BLaER1 treated with 17β-estradiol and CSF1 and Interleukin-3, amounts not matched to agents 10 nM and 100 nM (cell line): Measurements from ENCODE around the gene ZCCHC7.
A peak's percentile ranks its signal among the peaks of the same experiment; 100 is the strongest.

ENCODE experiments used
- H3K27ac ChIP-seq, 11 experiments: shearing (Covaris generic); formaldehyde crosslinking; 2 replicates each; pipeline ENCODE4 v1.8.1; 2022
- H3K27me3 ChIP-seq, 11 experiments: shearing (Covaris generic); formaldehyde crosslinking; 2 replicates each; pipeline ENCODE4 v1.8.1; 2022
- H3K36me3 ChIP-seq, 11 experiments: shearing (Covaris generic); formaldehyde crosslinking; 2 replicates each; pipeline ENCODE4 v1.8.1; 2022
- H3K4me1 ChIP-seq, 10 experiments: shearing (Covaris generic); formaldehyde crosslinking; 2 replicates each; pipeline ENCODE4 v1.8.1; 2022
- H3K4me2 ChIP-seq, 11 experiments: shearing (Covaris generic); formaldehyde crosslinking; 2 replicates each; pipeline ENCODE4 v1.8.1; 2022
- H3K4me3 ChIP-seq, 10 experiments: shearing (Covaris generic); formaldehyde crosslinking; 2 replicates each; pipeline ENCODE4 v1.8.1; 2022
- H3K9ac ChIP-seq, 11 experiments: shearing (Covaris generic); formaldehyde crosslinking; 2 replicates each; pipeline ENCODE4 v1.8.1; 2022
- H3K9me3 ChIP-seq, 11 experiments: shearing (Covaris generic); formaldehyde crosslinking; replicated peaks in 1 of 11; 2 replicates each; pipeline ENCODE4 v1.8.1; 2022
- H4K20me1 ChIP-seq, 11 experiments: shearing (Covaris generic); formaldehyde crosslinking; 2 replicates each; pipeline ENCODE4 v1.8.1; 2022
- Cebpa-rat ChIP-seq, 11 experiments: shearing (Covaris generic); IDR thresholded peaks; 2 replicates each; pipeline ENCODE4 v1.8.1; 2022

The ZCCHC7 gene

GRCh38 chr9:37342493-37342892 is 222.1 kb downstream of the ZCCHC7 start:
- Histone ChIP-seq H3K36me3 (peaks cover 0 to 88% (median 72%) of the 10 kb centered on the region in 11 experiments; a peak in 16 of 22 replicates), H3K27ac (peak overlapping the region in 1 of 11 experiments; percentile 15; a peak in 1 of 22 replicates), H3K4me3 (no peak overlapping the region), H3K27me3 (no peaks in the 10 kb centered on the region), H3K9me3 (no peaks in the 10 kb centered on the region), H3K4me2 (no peak overlapping the region), H3K4me1 (peaks cover 29 to 51% (median 44%) of the 10 kb centered on the region in 10 experiments), H4K20me1 (peaks cover 0 to 99% (median 9%) of the 10 kb centered on the region in 11 experiments; a peak in 10 of 22 replicates), H3K9ac (no peak overlapping the region)
- TF ChIP-seq Cebpa-rat (IDR thresholded peaks at IDR 0.05): no peak

GRCh38 chr9:37342895-37343294 is 222.5 kb downstream of the ZCCHC7 start:
- peaks cover 0 to 99% (median 9%) of the 10 kb centered on the region in 11 experiments; a peak in 10 of 22 replicates for H4K20me1 ChIP-seq
- H3K9ac ChIP-seq: no peak overlapping the region
- no peak for TF ChIP-seq Cebpa-rat (IDR thresholded peaks at IDR 0.05)
- H3K27ac ChIP-seq: no peak overlapping the region
- no peaks in the 10 kb centered on the region for H3K9me3 ChIP-seq
- H3K4me1 ChIP-seq: peaks cover 25 to 47% (median 40%) of the 10 kb centered on the region in 10 experiments
- no peaks in the 10 kb centered on the region for H3K27me3 ChIP-seq
- peaks cover 0 to 90% (median 76%) of the 10 kb centered on the region in 11 experiments; a peak in 16 of 22 replicates for H3K36me3 ChIP-seq
- H3K4me3 ChIP-seq: no peak overlapping the region
- no peak overlapping the region for H3K4me2 ChIP-seq

- H3K4me2 ChIP-seq: no peak overlapping the region
- H3K4me3 ChIP-seq: no peak overlapping the region
- no peak for TF ChIP-seq Cebpa-rat (IDR thresholded peaks at IDR 0.05)
- peaks cover 0 to 99% (median 9%) of the 10 kb centered on the region in 11 experiments; a peak in 10 of 22 replicates for H4K20me1 ChIP-seq
- H3K27me3 ChIP-seq: no peaks in the 10 kb centered on the region
- peaks cover 19 to 39% (median 31%) of the 10 kb centered on the region in 10 experiments for H3K4me1 ChIP-seq
- H3K9ac ChIP-seq: no peak overlapping the region
- no peaks in the 10 kb centered on the region for H3K9me3 ChIP-seq
- no peak overlapping the region for H3K27ac ChIP-seq
- peaks cover 0 to 96% (median 84%) of the 10 kb centered on the region in 11 experiments; a peak in 17 of 22 replicates for H3K36me3 ChIP-seq
These were observed 223.3 kb downstream of the ZCCHC7 start for GRCh38 chr9:37343724-37344123.

DNA sequence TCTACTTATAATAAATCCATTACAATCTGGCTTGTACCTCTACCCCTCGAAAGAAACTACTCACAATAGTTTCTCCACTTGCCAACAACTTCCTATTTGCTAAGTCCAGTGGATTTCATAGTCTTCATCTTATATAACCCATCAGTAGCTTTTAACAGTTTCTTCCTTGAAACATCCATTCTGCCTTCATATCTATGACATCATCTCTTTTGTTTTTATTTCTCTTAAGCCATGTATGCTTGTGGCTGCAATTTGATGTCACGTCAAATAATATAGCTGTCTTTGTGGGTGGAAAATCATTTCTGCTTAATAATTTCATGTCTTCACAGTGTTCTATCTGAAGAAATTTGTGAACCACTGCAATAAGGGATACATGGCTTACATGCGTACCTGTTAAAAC is 224.7 kb downstream of the ZCCHC7 start:
- TF ChIP-seq Cebpa-rat (IDR thresholded peaks at IDR 0.05): no peak
- peaks cover 8 to 28% (median 19%) of the 10 kb centered on the region in 10 experiments for H3K4me1 ChIP-seq
- H3K4me2 ChIP-seq: no peak overlapping the region
- no peak overlapping the region for H3K27ac ChIP-seq
- H3K27me3 ChIP-seq: no peaks in the 10 kb centered on the region
- no peaks in the 10 kb centered on the region for H3K9me3 ChIP-seq
- no peak overlapping the region for H3K4me3 ChIP-seq
- H4K20me1 ChIP-seq: peaks cover 0 to 99% (median 9%) of the 10 kb centered on the region in 11 experiments; a peak in 10 of 22 replicates
- H3K9ac ChIP-seq: no peak overlapping the region
- H3K36me3 ChIP-seq: peaks cover 10 to 98% (median 85%) of the 10 kb centered on the region in 11 experiments; a peak in 20 of 22 replicates

GRCh38 chr9:37348917-37349316 is 228.5 kb downstream of the ZCCHC7 start:
- no peak overlapping the region for H3K9ac ChIP-seq
- H3K27me3 ChIP-seq: no peaks in the 10 kb centered on the region
- no peak for TF ChIP-seq Cebpa-rat (IDR thresholded peaks at IDR 0.05)
- no peak overlapping the region for H3K4me2 ChIP-seq
- no peak overlapping the region for H3K27ac ChIP-seq
- no peak overlapping the region for H3K4me3 ChIP-seq
- no peaks in the 10 kb centered on the region for H3K9me3 ChIP-seq
- peaks cover 0 to 93% (median 9%) of the 10 kb centered on the region in 11 experiments; a peak in 10 of 22 replicates for H4K20me1 ChIP-seq
- H3K36me3 ChIP-seq: peaks cover 27 to 100% (median 94%) of the 10 kb centered on the region in 11 experiments
- peaks cover 0 to 30% (median 1%) of the 10 kb centered on the region in 10 experiments; a peak in 7 of 20 replicates for H3K4me1 ChIP-seq

DNA sequence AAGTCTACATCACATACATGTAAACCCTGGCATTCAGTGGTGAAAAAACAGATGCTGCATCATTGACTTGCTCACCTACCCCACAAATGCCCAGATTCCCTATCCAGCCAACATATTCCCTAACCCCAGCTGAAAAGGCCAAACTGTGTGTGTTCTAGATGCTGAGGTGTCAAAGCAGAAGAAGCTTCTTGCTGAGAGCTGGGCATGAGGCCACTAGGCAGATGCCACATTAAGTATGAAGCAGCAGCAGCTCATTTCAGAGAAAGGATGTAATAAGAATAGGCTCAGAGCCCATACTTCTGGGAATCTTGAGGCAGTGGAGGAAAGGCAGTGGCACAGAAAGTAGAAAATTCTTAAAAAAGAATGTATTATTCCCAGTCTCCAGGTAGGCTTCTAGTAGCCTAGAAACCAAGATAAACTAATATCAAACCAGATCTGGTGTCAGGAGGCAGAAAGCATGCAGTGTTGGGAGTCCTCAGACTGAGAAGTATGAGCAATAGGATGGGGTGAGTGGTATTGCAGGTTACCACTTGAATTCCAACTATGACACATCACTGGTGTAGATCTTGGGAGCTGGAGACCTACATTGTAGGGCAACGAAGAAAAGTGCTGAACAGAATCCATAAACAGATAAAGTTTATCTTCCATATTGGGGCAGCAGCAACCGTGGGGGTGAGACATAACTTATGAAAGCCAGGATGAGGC is 230.3 kb downstream of the ZCCHC7 start:
- H4K20me1 ChIP-seq: peaks cover 0 to 92% (median 9%) of the 10 kb centered on the region in 11 experiments; a peak in 10 of 22 replicates
- H3K4me3 ChIP-seq: no peak overlapping the region
- no peaks in the 10 kb centered on the region for H3K9me3 ChIP-seq
- H3K9ac ChIP-seq: no peak overlapping the region
- H3K4me1 ChIP-seq: peaks cover 0 to 45% (median 4%) of the 10 kb centered on the region in 10 experiments; a peak in 7 of 20 replicates
- H3K4me2 ChIP-seq: no peak overlapping the region
- H3K27me3 ChIP-seq: no peaks in the 10 kb centered on the region
- peaks cover 39 to 100% (median 94%) of the 10 kb centered on the region in 11 experiments for H3K36me3 ChIP-seq
- peak overlapping the region in 1 of 11 experiments; percentile 23; a peak in 1 of 22 replicates for H3K27ac ChIP-seq
- no peak for TF ChIP-seq Cebpa-rat (IDR thresholded peaks at IDR 0.05)

GRCh38 chr9:37353791-37354190 is 233.4 kb downstream of the ZCCHC7 start:
- Histone ChIP-seq H3K4me1 (peaks cover 0 to 56% (median 11%) of the 10 kb centered on the region in 10 experiments; a peak in 7 of 20 replicates), H3K4me2 (0 out of 22 replicates have a peak overlapping the region, but pooled peaks of 1 of the 11 experiments have one; percentile 9), H4K20me1 (peaks cover 0 to 82% (median 0%) of the 10 kb centered on the region in 11 experiments; a peak in 8 of 22 replicates), H3K36me3 (peaks cover 42 to 100% (median 100%) of the 10 kb centered on the region in 11 experiments), H3K9me3 (no peaks in the 10 kb centered on the region), H3K9ac (no peak overlapping the region), H3K4me3 (no peak overlapping the region), H3K27me3 (no peaks in the 10 kb centered on the region), H3K27ac (peak overlapping the region in 1 of 11 experiments; percentile 8; a peak in 1 of 22 replicates)
- no peak for TF ChIP-seq Cebpa-rat (IDR thresholded peaks at IDR 0.05)

DNA sequence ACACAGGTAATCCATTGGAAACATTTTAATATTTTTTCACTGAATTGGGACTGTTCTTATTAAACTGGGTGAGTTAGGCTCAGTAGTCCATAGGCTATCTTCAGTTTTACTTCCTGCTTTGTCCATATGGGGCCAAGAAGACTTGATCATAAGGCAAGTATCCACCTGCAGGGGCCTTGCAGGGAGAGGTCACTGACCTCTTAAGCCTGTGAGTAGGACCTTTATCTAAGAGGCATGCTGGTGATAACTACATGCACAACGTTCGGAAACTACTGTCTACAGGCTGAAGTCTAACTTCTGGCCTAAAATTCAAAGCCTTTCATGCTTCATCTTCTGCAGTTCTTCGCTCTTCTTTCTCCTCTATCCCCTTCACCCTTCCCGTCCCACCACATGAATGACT is 242.1 kb downstream of the ZCCHC7 start:
- H4K20me1 ChIP-seq: peaks cover 0 to 13% (median 0%) of the 10 kb centered on the region in 11 experiments; a peak in 3 of 22 replicates
- H3K4me1 ChIP-seq: peaks cover 0 to 48% (median 20%) of the 10 kb centered on the region in 10 experiments; a peak in 16 of 20 replicates
- no peak overlapping the region for H3K27ac ChIP-seq
- no peaks in the 10 kb centered on the region for H3K27me3 ChIP-seq
- peaks cover 9 to 45% (median 33%) of the 10 kb centered on the region in 11 experiments; a peak in 21 of 22 replicates for H3K36me3 ChIP-seq
- H3K9ac ChIP-seq: no peak overlapping the region
- H3K4me3 ChIP-seq: no peak overlapping the region
- no peak for TF ChIP-seq Cebpa-rat (IDR thresholded peaks at IDR 0.05)
- peak overlapping the region in 2 of 11 experiments; percentile 1 to 6; a peak in 1 of 22 replicates for H3K4me2 ChIP-seq
- H3K9me3 ChIP-seq: peaks cover 0 to 13% (median 0%) of the 10 kb centered on the region in 11 experiments; a peak in 6 of 22 replicates

DNA sequence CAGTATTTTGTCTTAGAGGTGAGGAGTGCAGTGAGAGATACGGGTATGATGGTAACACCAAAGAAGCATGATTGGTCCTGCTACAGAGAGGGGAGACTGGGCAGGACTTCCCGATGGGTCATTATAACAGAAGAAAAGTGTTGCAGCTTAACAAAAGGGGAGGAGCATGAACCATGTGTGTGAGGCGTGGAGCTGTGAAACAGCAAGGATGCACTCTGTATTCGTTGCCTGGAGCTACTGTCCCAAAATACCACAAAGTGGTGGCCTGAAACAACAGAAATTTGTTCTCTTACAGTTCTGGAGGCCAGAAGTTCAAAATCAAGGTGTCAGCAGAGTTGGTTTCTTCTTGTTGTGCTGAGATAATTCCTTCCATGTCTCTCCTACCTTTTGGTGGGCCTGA is 242.8 kb downstream of the ZCCHC7 start:
- TF ChIP-seq Cebpa-rat (IDR thresholded peaks at IDR 0.05): no peak
- H3K4me3 ChIP-seq: no peak overlapping the region
- H3K27ac ChIP-seq: peak overlapping the region in 3 of 11 experiments; percentile 0 to 24 (median 1); a peak in 1 of 22 replicates
- peak overlapping the region in 1 of 11 experiments; percentile 10; a peak in 1 of 22 replicates for H3K4me2 ChIP-seq
- no peak overlapping the region for H3K9ac ChIP-seq
- peaks cover 9 to 38% (median 26%) of the 10 kb centered on the region in 11 experiments; a peak in 21 of 22 replicates for H3K36me3 ChIP-seq
- H3K4me1 ChIP-seq: peaks cover 0 to 55% (median 24%) of the 10 kb centered on the region in 10 experiments; a peak in 16 of 20 replicates
- peaks cover 0 to 20% (median 0%) of the 10 kb centered on the region in 11 experiments; a peak in 8 of 22 replicates for H3K9me3 ChIP-seq
- H3K27me3 ChIP-seq: no peaks in the 10 kb centered on the region
- peaks cover 0 to 12% (median 0%) of the 10 kb centered on the region in 11 experiments; a peak in 3 of 22 replicates for H4K20me1 ChIP-seq
